Measurements from ENCODE around the gene FGF7.
A peak's percentile ranks its signal among the peaks of the same experiment; 100 is the strongest.
"Not testable (repeated sequence)": the region's sequence is repeated elsewhere in the genome, so short reads cannot be mapped to it uniquely, and the experiment has no call there.

The FGF7 gene

DNA sequence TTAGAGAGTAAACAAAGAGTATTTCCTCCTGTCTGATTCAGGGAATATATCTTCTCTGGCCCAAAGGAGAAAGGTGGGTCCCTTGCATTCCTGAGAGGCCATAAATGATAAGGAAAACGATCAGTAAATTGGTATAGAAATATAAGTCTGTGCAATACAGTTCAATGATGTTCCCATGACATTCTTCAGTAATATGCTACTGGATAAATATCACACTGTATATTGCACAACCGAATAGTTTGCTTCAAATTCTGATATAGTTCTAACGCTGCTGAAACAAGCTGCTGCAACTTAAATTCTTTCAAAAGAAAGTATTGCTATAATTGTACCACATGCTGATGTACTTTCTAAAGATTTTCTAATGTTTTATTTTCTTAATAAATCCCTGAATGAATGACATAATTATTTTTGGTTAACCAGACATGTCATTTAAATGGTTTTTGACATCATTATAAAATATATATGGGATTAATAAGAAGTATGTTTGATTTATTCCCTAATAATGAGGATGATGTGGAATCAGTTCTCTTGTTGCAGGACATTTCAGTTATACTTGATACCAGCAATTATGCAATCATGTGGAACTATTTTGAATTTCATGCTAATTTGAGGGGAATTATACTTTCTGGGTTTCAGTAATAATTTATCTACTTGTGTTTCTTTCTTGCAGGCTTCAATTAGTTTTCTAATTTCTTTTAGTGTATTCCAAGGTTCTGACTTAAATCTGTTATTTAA, 44.9 kb downstream of the FGF7 start:
- no peak for DNase-seq
- Histone ChIP-seq H3K79me2 (ENCODE audit: low read length) (no peaks in the 10 kb centered on the region), H3K27me3 (replicated peaks; ENCODE audit: insufficient read depth, low read length) (no peaks in the 10 kb centered on the region), H3K9ac (ENCODE audit: low read length) (no peak overlapping the region), H3F3A (ENCODE audit: insufficient read depth, low read length) (peaks cover 14% of the 10 kb centered on the region), H3K9me2 (replicated peaks; ENCODE audit: insufficient read depth, low read length) (no peaks in the 10 kb centered on the region), H3K4me1 (ENCODE audit: low read length) (peaks cover 25% of the 10 kb centered on the region), H4K20me1 (ENCODE audit: insufficient read depth, low read length) (no peaks in the 10 kb centered on the region), H3K27ac (ENCODE audit: low read length) (no peak overlapping the region), H3K4me3 (ENCODE audit: low read length) (no peak overlapping the region), H2AFZ (ENCODE audit: low read length) (no peak overlapping the region), H3K36me3 (replicated peaks; ENCODE audit: insufficient read depth, low read length) (no peaks in the 10 kb centered on the region), H3K9me3 (replicated peaks; ENCODE audit: insufficient read depth, low read length) (no peaks in the 10 kb centered on the region), H3K4me2 (ENCODE audit: low read depth, low read length) (no peak overlapping the region)
- TF ChIP-seq, protein P1, sequence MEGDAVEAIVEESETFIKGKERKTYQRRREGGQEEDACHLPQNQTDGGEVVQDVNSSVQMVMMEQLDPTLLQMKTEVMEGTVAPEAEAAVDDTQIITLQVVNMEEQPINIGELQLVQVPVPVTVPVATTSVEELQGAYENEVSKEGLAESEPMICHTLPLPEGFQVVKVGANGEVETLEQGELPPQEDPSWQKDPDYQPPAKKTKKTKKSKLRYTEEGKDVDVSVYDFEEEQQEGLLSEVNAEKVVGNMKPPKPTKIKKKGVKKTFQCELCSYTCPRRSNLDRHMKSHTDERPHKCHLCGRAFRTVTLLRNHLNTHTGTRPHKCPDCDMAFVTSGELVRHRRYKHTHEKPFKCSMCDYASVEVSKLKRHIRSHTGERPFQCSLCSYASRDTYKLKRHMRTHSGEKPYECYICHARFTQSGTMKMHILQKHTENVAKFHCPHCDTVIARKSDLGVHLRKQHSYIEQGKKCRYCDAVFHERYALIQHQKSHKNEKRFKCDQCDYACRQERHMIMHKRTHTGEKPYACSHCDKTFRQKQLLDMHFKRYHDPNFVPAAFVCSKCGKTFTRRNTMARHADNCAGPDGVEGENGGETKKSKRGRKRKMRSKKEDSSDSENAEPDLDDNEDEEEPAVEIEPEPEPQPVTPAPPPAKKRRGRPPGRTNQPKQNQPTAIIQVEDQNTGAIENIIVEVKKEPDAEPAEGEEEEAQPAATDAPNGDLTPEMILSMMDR (IDR thresholded peaks at IDR 0.05; ENCODE audit: low read length) = no peak
- TF ChIP-seq EZH2phosphoT487 (IDR thresholded peaks at IDR 0.05; ENCODE audit: low read length) (no peak), EZH2 (optimal IDR thresholded peaks at IDR 0.05; ENCODE audit: low read depth, low read length) (no peak)

- H2AFZ ChIP-seq (ENCODE audit: low read length) = no peak overlapping the region
- no peak overlapping the region for H3K4me3 ChIP-seq (ENCODE audit: low read length)
- no peak for DNase-seq
- H3K4me1 ChIP-seq (ENCODE audit: low read length) = peaks cover 25% of the 10 kb centered on the region
- H3K36me3 ChIP-seq (replicated peaks; ENCODE audit: insufficient read depth, low read length) = no peaks in the 10 kb centered on the region
- H4K20me1 ChIP-seq (ENCODE audit: insufficient read depth, low read length) = no peaks in the 10 kb centered on the region
- H3K27me3 ChIP-seq (replicated peaks; ENCODE audit: insufficient read depth, low read length) = no peaks in the 10 kb centered on the region
- H3K4me2 ChIP-seq (ENCODE audit: low read depth, low read length) = no peak overlapping the region
- H3K9me3 ChIP-seq (replicated peaks; ENCODE audit: insufficient read depth, low read length) = no peaks in the 10 kb centered on the region
- no peak overlapping the region for H3K9ac ChIP-seq (ENCODE audit: low read length)
- no peak for TF ChIP-seq EZH2phosphoT487 (IDR thresholded peaks at IDR 0.05; ENCODE audit: low read length)
- TF ChIP-seq EZH2 (optimal IDR thresholded peaks at IDR 0.05; ENCODE audit: low read depth, low read length) = no peak
- TF ChIP-seq, protein P1 (IDR thresholded peaks at IDR 0.05; ENCODE audit: low read length) = no peak
- H3K27ac ChIP-seq (ENCODE audit: low read length) = no peak overlapping the region
- no peaks in the 10 kb centered on the region for H3K9me2 ChIP-seq (replicated peaks; ENCODE audit: insufficient read depth, low read length)
- H3F3A ChIP-seq (ENCODE audit: insufficient read depth, low read length) = peaks cover 14% of the 10 kb centered on the region
- H3K79me2 ChIP-seq (ENCODE audit: low read length) = no peaks in the 10 kb centered on the region
Measured at GRCh38 chr15:49468481-49468839, 45.4 kb downstream of the FGF7 start.

- H4K20me1 ChIP-seq (ENCODE audit: insufficient read depth, low read length); H3K9me2 ChIP-seq (replicated peaks; ENCODE audit: insufficient read depth, low read length); H3K27me3 ChIP-seq (replicated peaks; ENCODE audit: insufficient read depth, low read length); H3K36me3 ChIP-seq (replicated peaks; ENCODE audit: insufficient read depth, low read length); H3K9me3 ChIP-seq (replicated peaks; ENCODE audit: insufficient read depth, low read length); H3K79me2 ChIP-seq (ENCODE audit: low read length); H3K4me3 ChIP-seq (ENCODE audit: low read length); H3K9ac ChIP-seq (ENCODE audit: low read length); H2AFZ ChIP-seq (ENCODE audit: low read length): not testable (repeated sequence)
- Histone ChIP-seq H3K27ac (ENCODE audit: low read length) (peak overlapping the region; percentile 83; the same call in 1 of the 2 replicates), H3K4me2 (ENCODE audit: low read depth, low read length) (peak overlapping the region; percentile 41; the same call in 1 of the 2 replicates), H3F3A (ENCODE audit: insufficient read depth, low read length) (peaks cover 14% of the 10 kb centered on the region), H3K4me1 (ENCODE audit: low read length) (peaks cover 22% of the 10 kb centered on the region)
- DNase-seq = peak; percentile 16
Measured at GRCh38 chr15:49471248-49471647, 48.2 kb downstream of the FGF7 start.

DNA sequence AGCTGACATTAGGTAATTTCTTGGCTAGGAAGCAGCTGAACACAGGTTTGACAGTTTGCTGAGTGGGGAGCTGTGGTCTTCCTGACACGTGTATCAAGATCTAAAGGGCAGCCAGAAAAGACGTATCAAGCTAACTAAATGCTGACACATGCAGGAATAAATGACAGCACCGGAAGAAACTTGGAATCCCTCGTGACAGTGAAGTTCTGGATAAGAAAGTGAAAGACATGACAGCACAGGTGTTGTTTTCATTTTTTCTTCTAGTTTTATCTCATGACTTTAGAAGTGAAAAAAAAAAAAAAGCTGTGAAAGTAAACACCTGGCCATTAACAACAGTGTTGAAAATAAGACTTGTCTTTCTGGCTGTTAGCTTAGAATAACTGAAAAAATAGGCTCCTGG, 48.7 kb downstream of the FGF7 start:
- no peaks in the 10 kb centered on the region for H4K20me1 ChIP-seq (ENCODE audit: insufficient read depth, low read length)
- DNase-seq = peak; percentile 99
- H3K79me2 ChIP-seq (ENCODE audit: low read length) = no peaks in the 10 kb centered on the region
- H2AFZ ChIP-seq (ENCODE audit: low read length) = 0 out of 2 replicates have a peak overlapping the region, but pooled peaks have one; percentile 38
- TF ChIP-seq EZH2phosphoT487 (IDR thresholded peaks at IDR 0.05; ENCODE audit: low read length) (no peak), EZH2 (optimal IDR thresholded peaks at IDR 0.05; ENCODE audit: low read depth, low read length) (no peak)
- TF ChIP-seq, protein P1 (IDR thresholded peaks at IDR 0.05; ENCODE audit: low read length) = no peak
- H3K27me3 ChIP-seq (replicated peaks; ENCODE audit: insufficient read depth, low read length) = no peaks in the 10 kb centered on the region
- H3K36me3 ChIP-seq (replicated peaks; ENCODE audit: insufficient read depth, low read length) = no peaks in the 10 kb centered on the region
- H3K9ac ChIP-seq (ENCODE audit: low read length) = peak overlapping the region; percentile 23; the same call in 1 of the 2 replicates
- H3K27ac ChIP-seq (ENCODE audit: low read length) = peak overlapping the region; percentile 83
- no peaks in the 10 kb centered on the region for H3K9me3 ChIP-seq (replicated peaks; ENCODE audit: insufficient read depth, low read length)
- H3K4me2 ChIP-seq (ENCODE audit: low read depth, low read length) = peak overlapping the region; percentile 62
- 0 out of 2 replicates have a peak overlapping the region, but pooled peaks have one; percentile 4 for H3K4me3 ChIP-seq (ENCODE audit: low read length)
- peaks cover 21% of the 10 kb centered on the region for H3K4me1 ChIP-seq (ENCODE audit: low read length)
- H3F3A ChIP-seq (ENCODE audit: insufficient read depth, low read length) = peaks cover 14% of the 10 kb centered on the region
- no peaks in the 10 kb centered on the region for H3K9me2 ChIP-seq (replicated peaks; ENCODE audit: insufficient read depth, low read length)

Measured in MM.1S (cell line).